Retinal pigment epithelial cell (primary cell): Measurements from ENCODE around the gene ADGRB2.

Experiments
- DNase-seq: peaks from one replicate; pipeline ENCODE4 v3.0.0-alpha.2; 2010; ENCODE audit warnings: low read depth
- H3K4me3 ChIP-seq: 2 replicates; pipeline ENCODE4 v1.5.1; 2011; ENCODE audit warnings: mild to moderate bottlenecking, low read length, control low read depth, moderate library complexity
- CTCF ChIP-seq: conservative IDR thresholded peaks from 2 replicates; pipeline ENCODE4 v1.5.1; 2011; ENCODE audit warnings: low read depth, low read length, control low read depth, inconsistent platforms

The ADGRB2 gene

GRCh38 chr1:31762726-31763670 lies 1.1 kb downstream of the ADGRB2 start:
- peak overlapping the region; percentile 49 for H3K4me3 ChIP-seq
- no peak for DNase-seq
- TF ChIP-seq CTCF: peak; percentile 72

- DNase-seq: no peak
- no peak for TF ChIP-seq CTCF
- no peak overlapping the region for H3K4me3 ChIP-seq
Observed at GRCh38 chr1:31762323-31762722, 1.8 kb downstream of the ADGRB2 start.

- no peak for TF ChIP-seq CTCF
- no peak overlapping the region for H3K4me3 ChIP-seq
- no peak for DNase-seq
Observed at GRCh38 chr1:31761883-31762282, 2.3 kb downstream of the ADGRB2 start.

- no peak for DNase-seq
- peak overlapping the region; percentile 69 for H3K4me3 ChIP-seq
Observed at GRCh38 chr1:31760471-31761470, 3.4 kb downstream of the ADGRB2 start.

DNA sequence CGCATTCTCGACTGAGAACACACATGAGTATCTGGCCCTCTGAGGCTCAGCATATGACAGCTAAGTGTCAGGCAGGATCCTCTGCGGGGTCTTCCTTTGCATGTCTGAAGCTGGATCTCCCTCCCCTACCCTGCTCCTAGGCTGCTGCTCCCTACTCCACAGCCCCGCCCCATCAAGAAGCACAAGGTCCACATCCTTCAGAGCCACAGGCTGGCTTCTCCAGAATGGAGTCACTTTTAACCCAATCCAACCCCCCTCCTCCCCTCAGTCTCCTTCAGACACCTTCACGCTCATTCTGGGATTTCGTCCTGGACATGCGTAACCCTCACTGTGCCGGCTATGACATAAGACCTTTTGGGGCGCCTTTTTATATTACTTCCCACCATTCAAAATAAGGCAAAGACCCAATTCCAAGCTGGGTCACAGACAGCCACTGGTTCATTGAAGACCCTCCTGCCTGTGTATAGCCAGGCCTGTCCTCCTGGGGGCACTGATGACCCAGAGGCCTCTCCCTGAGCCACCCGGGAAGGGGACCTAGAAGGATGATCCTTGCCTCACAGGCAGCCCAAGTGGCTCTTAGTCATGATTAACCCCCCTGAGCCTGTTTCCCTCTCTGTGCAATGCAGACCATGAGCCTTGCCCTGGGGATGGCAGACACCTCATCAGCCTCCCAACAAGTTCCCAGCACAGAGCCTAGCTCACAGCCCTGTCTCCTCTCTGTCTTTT lies 4.7 kb downstream of the ADGRB2 start:
- TF ChIP-seq CTCF: no peak
- DNase-seq: no peak
- no peak overlapping the region for H3K4me3 ChIP-seq

More at GRCh38 chr1:31760471-31761470, 3.4 kb downstream of the ADGRB2 start:
- TF ChIP-seq CTCF: no peak

DNA sequence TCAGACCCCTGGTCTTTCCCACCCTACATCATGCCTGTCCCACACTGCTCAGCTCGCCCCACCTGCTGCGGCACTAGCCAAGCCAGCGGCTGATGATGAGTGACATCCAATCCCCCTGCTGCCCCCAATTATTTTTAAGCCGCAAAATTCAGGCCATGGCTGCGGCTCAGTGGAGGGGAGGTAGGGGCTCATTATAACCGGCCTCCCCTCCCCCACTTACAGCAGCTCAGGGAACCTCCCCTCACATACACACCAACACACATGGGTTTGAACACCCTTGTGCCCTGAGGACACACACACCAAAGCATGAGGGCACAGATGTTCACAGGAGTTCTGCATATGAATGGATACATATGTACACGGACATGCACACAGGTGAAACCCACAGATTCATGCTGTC lies 5.3 kb downstream of the ADGRB2 start:
- H3K4me3 ChIP-seq: no peak overlapping the region
- TF ChIP-seq CTCF: no peak
- DNase-seq: no peak
